IPS-20b (cell line): ENCODE data around the gene TTC33.

Experiments used
- H3K27ac ChIP-seq: one replicate; pipeline ENCODE4 v1.5.1; 2013; ENCODE audit warnings: low read length
- H3K27me3 ChIP-seq: 2 replicates; pipeline ENCODE4 v1.6.1; 2013; ENCODE audit warnings: mild to moderate bottlenecking, low read length, inconsistent platforms; ENCODE audit not compliant: insufficient read depth
- H3K36me3 ChIP-seq: 2 replicates; pipeline ENCODE4 v1.6.1; 2013; ENCODE audit warnings: low read depth, mild to moderate bottlenecking, inconsistent platforms, low read length, moderate library complexity; ENCODE audit not compliant: insufficient read depth
- H3K4me1 ChIP-seq: 2 replicates; pipeline ENCODE4 v1.6.1; 2013; ENCODE audit warnings: mild to moderate bottlenecking, control low read depth, inconsistent platforms, low read length, moderate library complexity; ENCODE audit not compliant: insufficient read depth
- H3K4me3 ChIP-seq: 2 replicates; pipeline ENCODE4 v1.5.1; 2013; ENCODE audit warnings: mild to moderate bottlenecking, low read length, inconsistent platforms
- H3K9ac ChIP-seq: 2 replicates; pipeline ENCODE4 v1.6.1; 2013; ENCODE audit warnings: low read depth, mild to moderate bottlenecking, inconsistent platforms, low read length, moderate library complexity
- H3K9me3 ChIP-seq: 2 replicates; pipeline ENCODE4 v1.6.1; 2013; ENCODE audit warnings: mild to moderate bottlenecking, low read depth, low read length, inconsistent platforms; ENCODE audit not compliant: insufficient read depth

The TTC33 gene

DNA sequence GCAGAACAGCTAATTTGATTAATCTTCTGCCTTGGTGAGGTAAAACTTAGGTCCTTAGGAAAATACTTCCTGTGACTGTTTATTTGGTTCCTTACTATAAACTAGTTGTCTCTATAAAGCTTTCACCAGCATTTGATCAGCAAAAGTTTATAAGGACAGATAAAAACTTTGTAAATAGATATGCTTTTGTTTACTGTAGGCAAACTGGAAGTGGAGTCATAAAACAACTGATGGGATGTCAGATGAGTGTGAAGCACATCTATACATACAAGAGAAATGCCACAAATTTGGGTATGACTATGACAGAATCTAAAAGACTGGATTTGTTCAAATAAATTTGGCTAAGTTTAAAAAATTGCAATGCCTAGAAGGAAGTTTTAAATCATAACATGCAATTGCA lies 70.6 kb downstream of the TTC33 start:
- H3K4me1 ChIP-seq, result peaks cover 3% of the 10 kb centered on the region; the same call in 1 of the 2 replicates
- no peak overlapping the region for H3K4me3 ChIP-seq
- no peak overlapping the region for H3K9ac ChIP-seq
- peaks cover 36% of the 10 kb centered on the region for H3K27me3 ChIP-seq
- H3K9me3 ChIP-seq, result no peaks in the 10 kb centered on the region
- H3K27ac ChIP-seq, result no peak overlapping the region
- H3K36me3 ChIP-seq, result no peaks in the 10 kb centered on the region

DNA sequence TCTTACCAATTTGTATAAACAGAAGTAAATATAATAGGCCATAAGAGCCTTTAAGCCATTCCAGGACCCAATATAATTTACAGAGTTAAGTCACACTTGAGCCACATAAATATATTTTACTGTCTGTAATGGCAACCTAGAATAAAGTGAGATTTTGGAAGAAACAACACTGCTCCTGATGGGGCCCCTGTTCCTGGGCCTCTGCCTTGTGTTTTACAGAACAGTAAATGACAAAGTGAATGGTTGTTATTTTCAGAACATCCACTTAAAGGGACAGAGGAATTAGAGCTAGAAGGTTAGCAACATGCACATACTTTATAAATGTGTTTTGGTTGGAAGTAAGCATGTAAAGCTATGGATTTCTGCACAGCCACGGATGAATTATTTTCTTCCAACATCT lies 72.5 kb downstream of the TTC33 start:
- Histone ChIP-seq H3K36me3 (no peaks in the 10 kb centered on the region), H3K27ac (no peak overlapping the region)

DNA sequence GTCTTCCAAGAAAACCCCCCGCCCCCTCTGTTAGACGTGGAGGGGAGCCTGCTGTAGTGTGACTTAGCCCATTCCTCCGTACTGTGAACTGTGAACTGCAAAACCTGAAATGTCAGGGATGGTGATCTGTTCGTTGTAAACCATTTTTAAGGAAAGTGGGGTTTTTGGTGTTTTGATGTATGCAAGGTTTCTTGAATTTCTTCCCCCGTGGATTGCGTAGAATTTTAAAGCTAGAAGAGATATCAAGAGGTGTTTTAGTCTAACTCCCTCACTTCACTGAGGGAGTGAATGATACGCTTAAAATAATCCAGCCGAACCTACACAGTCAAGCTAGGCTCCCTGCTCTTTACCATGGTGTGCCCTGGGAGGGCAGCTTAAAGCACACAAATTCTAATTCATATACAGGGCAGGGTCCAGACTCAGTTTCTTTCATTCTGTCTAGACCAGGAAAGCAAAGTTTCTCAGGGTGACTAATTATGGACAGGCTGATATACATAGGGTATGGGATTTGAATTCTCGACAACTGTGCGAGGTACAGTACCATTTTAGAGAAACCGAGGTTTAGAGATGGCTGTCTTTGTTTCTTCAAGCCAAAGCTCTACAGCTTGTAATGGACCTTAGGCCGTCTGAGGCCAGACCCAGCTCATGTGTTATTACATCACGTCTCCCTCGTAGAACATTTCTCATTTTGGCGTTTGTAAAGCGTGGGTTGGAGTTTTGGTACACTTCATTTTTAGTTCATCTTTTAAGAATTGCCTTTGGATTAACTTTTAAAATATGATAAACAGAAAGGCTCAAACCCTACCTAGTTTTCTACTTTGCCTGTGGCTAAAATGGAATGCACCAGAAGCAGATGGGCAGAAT lies 73.4 kb downstream of the TTC33 start:
- Histone ChIP-seq H3K27me3 (peaks cover 56% of the 10 kb centered on the region), H3K4me1 (peaks cover 3% of the 10 kb centered on the region; the same call in 1 of the 2 replicates), H3K4me3 (peak overlapping the region; percentile 70; the same call in 1 of the 2 replicates), H3K9ac (no peak overlapping the region), H3K27ac (no peak overlapping the region), H3K36me3 (no peaks in the 10 kb centered on the region), H3K9me3 (no peaks in the 10 kb centered on the region)

More for the DNA sequence above, 72.5 kb downstream of the TTC33 start:
- no peak overlapping the region for H3K9ac ChIP-seq
- no peak overlapping the region for H3K4me3 ChIP-seq
- H3K9me3 ChIP-seq, result no peaks in the 10 kb centered on the region
- H3K27me3 ChIP-seq, result peaks cover 49% of the 10 kb centered on the region
- H3K4me1 ChIP-seq, result peaks cover 3% of the 10 kb centered on the region; the same call in 1 of the 2 replicates

DNA sequence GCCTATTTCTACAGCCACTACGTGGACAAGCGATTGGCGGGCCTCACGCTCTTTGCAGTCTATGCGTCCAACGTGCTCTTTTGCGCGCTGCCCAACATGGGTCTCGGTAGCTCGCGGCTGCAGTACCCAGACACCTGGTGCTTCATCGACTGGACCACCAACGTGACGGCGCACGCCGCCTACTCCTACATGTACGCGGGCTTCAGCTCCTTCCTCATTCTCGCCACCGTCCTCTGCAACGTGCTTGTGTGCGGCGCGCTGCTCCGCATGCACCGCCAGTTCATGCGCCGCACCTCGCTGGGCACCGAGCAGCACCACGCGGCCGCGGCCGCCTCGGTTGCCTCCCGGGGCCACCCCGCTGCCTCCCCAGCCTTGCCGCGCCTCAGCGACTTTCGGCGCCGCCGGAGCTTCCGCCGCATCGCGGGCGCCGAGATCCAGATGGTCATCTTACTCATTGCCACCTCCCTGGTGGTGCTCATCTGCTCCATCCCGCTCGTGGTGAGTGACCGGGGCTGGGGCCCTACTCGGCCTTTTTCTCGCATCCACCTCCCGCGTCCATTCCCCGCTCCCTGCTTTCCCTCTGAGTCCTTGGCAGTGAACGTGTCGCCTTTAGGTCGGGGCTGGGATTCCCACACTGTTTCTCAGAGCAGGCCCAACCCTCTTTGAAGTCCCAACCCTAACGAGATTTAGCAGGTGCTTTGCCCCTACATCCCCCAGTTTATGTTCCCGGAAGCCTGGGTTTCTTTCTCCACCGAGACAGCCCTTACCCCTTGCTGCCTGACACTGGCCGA lies 74.2 kb downstream of the TTC33 start:
- no peaks in the 10 kb centered on the region for H3K9me3 ChIP-seq
- H3K27me3 ChIP-seq, result peaks cover 56% of the 10 kb centered on the region
- no peaks in the 10 kb centered on the region for H3K36me3 ChIP-seq
- H3K4me1 ChIP-seq, result peaks cover 8% of the 10 kb centered on the region; the same call in 1 of the 2 replicates
- H3K4me3 ChIP-seq, result peak overlapping the region; percentile 70
- H3K9ac ChIP-seq, result no peak overlapping the region
- no peak overlapping the region for H3K27ac ChIP-seq

DNA sequence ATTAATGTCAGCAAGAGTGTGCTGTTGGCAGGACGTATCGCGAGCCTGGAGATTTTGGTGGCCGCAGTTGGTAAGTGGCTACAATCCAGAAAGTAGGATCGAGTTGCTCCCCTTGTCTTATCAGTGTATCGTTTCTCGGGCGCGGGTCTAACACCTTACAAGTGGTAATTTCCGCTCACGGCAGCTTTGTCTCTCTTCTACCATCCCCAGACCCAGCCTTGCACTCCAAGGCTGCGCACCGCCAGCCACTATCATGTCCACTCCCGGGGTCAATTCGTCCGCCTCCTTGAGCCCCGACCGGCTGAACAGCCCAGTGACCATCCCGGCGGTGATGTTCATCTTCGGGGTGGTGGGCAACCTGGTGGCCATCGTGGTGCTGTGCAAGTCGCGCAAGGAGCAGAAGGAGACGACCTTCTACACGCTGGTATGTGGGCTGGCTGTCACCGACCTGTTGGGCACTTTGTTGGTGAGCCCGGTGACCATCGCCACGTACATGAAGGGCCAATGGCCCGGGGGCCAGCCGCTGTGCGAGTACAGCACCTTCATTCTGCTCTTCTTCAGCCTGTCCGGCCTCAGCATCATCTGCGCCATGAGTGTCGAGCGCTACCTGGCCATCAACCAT lies 74.9 kb downstream of the TTC33 start:
- Histone ChIP-seq H3K9ac (no peak overlapping the region), H3K4me1 (peaks cover 9% of the 10 kb centered on the region; the same call in 1 of the 2 replicates), H3K36me3 (no peaks in the 10 kb centered on the region), H3K27me3 (peaks cover 56% of the 10 kb centered on the region), H3K27ac (no peak overlapping the region), H3K9me3 (no peaks in the 10 kb centered on the region), H3K4me3 (peak overlapping the region; percentile 70)

DNA sequence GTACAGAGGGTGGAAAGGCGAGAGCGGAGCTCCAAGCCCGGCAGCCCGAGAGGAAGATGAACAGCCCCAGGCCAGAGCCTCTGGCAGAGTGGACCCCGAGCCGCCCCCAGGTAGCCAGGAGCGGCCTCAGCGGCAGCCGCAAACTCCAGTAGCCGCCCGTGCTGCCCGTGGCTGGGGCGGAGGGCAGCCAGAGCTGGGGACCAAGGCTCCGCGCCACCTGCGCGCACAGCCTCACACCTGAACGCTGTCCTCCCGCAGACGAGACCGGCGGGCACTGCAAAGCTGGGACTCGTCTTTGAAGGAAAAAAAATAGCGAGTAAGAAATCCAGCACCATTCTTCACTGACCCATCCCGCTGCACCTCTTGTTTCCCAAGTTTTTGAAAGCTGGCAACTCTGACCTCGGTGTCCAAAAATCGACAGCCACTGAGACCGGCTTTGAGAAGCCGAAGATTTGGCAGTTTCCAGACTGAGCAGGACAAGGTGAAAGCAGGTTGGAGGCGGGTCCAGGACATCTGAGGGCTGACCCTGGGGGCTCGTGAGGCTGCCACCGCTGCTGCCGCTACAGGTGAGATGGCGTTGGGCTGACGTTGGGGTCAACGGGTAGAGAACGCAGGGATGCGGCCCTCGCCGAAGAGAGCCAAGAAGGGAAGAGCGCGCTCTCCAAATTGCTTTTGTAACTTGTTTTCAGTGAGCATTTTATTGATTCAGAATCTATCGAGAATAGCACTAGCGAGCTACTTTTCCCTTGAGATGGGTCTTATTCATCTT lies 75.7 kb downstream of the TTC33 start, which contains the start of gene PTGER4:
Gene PTGER4 (plus strand): TSS at position 3 of the 769 bp plus-strand sequence. CDS start 1,079 bp downstream, outside the sequence.
- no peak within 1 kb of the TSS for H3K27ac ChIP-seq
- peaks cover 56% of the 10 kb centered on the region for H3K27me3 ChIP-seq
- H3K9ac ChIP-seq, result peak within 1 kb of the TSS; percentile 57; the same call in 1 of the 2 replicates
- H3K4me3 ChIP-seq, result peak within 1 kb of the TSS; percentile 70
- peaks cover 9% of the 10 kb centered on the region; the same call in 1 of the 2 replicates for H3K4me1 ChIP-seq
- no peaks in the 10 kb centered on the region for H3K9me3 ChIP-seq
- no peaks in the 10 kb centered on the region for H3K36me3 ChIP-seq

DNA sequence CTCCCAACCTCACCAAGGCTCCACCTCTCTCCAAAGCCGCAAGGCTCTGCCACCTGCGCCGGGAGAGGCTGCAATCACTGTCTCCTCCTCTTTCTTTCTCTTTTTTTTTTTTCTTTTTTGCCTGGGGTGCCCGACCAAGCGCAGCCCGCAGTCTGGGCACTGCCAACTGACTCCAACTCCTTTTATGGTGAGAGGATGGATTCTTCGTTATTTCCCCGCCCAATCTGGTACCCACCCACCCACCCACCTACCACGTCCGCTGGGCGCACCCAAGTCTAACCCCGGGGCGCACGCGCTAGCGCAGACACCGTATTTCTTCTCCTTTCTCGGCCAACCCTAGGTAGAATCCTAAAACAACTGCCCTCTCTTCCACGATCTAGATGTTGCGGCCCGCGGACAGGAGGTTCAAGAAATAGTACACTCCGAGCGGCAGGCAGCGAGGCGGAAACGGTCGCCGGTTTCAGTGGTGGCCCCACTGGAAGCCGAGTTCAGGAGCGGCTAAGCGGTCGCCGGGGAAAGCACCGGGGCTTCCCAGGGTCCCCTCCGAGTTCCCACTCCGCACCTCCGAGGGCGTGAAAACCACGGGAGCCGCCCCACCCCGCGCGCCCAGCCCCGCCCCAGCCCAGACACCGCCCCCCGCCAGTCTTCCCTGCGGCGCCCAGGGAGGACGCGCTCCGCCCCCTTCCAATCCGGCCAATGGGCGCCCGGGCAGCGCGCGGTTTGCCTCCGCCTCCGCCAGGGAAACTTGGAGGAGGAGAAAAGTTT lies 76.4 kb downstream of the TTC33 start:
- H3K4me1 ChIP-seq, result peaks cover 9% of the 10 kb centered on the region; the same call in 1 of the 2 replicates
- H3K9me3 ChIP-seq, result no peaks in the 10 kb centered on the region
- H3K4me3 ChIP-seq, result peak overlapping the region; percentile 70
- peaks cover 56% of the 10 kb centered on the region for H3K27me3 ChIP-seq
- H3K27ac ChIP-seq, result no peak overlapping the region
- no peaks in the 10 kb centered on the region for H3K36me3 ChIP-seq
- H3K9ac ChIP-seq, result peak overlapping the region; percentile 57; the same call in 1 of the 2 replicates

DNA sequence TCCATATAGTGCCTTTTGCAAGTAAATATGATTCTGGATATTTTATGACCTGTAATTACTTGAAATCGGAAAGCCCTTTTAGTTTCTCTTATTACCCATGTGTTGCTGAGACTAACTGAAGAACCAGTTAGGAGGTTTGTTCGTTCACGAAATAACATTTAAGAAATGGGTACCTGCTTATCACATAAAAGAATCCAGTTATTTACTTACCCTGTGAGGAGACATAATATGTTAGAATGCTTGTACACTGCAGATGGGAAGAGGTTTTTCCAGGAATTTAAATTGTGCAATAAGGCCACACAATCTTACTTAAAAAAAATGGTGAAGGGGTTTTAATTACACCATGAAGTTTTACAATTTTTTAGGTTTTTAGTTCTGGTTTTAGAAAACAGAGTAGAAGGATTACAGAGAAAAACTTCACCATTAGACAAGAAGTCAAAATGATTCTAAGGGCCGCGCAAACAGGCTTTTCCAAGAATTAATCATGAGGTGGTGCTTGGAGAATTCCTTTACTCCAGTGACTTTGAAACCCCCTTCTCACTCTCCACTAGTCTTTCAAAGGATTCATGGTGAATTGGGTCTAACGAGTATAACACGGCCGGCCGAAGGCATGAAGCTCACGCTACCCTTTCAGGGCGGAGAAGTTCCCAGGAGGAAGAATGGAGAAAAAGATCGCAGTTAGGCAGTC lies 77.2 kb downstream of the TTC33 start:
- Histone ChIP-seq H3K4me1 (peaks cover 9% of the 10 kb centered on the region; the same call in 1 of the 2 replicates), H3K36me3 (no peaks in the 10 kb centered on the region), H3K9ac (peak overlapping the region; percentile 53; the same call in 1 of the 2 replicates), H3K4me3 (peak overlapping the region; percentile 70), H3K9me3 (no peaks in the 10 kb centered on the region), H3K27me3 (peaks cover 54% of the 10 kb centered on the region), H3K27ac (no peak overlapping the region)

DNA sequence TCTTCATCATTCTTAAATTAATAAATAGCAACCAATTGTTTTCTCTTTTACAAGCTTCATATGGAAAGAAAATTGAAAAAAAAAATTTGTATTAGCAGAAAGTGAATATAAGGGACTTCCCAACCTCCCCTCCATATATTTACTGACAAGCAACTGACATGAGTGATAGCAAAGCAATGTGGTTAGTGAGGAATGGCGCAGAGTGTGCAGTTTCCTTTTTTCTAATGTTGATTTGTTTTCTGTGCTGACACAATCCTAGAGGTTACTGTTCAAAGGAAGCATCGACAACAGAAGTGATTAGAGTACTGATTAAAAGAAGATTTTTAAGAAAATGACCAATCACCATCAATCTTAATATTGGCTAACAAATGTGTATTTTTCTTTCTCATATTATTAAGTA lies 77.7 kb downstream of the TTC33 start:
- no peak overlapping the region for H3K27ac ChIP-seq
- no peak overlapping the region for H3K4me3 ChIP-seq
- no peak overlapping the region for H3K9ac ChIP-seq

DNA sequence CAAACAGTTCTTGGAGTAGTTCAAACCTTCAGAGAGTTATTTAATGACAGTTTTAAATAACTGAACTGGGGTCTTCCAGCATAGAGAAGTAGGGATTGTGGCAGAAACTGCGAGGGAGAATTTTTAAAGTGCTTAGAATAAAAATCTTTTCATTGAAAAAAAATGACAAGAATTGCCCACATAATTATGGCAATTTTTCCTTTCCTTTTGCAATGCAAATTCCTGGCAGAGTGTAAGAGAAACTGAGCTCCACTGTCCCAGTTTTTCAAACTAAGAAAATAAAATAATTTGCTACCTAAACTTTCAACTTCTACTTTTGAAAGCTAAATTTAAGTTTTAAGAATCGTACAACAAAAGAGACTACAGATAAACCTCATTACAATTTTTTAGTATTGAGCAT lies 78.3 kb downstream of the TTC33 start:
- no peak overlapping the region for H3K27ac ChIP-seq
- H3K27me3 ChIP-seq, result peaks cover 42% of the 10 kb centered on the region
- peaks cover 9% of the 10 kb centered on the region; the same call in 1 of the 2 replicates for H3K4me1 ChIP-seq
- no peaks in the 10 kb centered on the region for H3K9me3 ChIP-seq
- no peak overlapping the region for H3K4me3 ChIP-seq
- no peak overlapping the region for H3K9ac ChIP-seq
- H3K36me3 ChIP-seq, result no peaks in the 10 kb centered on the region

More for the DNA sequence above, 77.7 kb downstream of the TTC33 start:
- no peaks in the 10 kb centered on the region for H3K36me3 ChIP-seq
- H3K27me3 ChIP-seq, result peaks cover 48% of the 10 kb centered on the region
- H3K4me1 ChIP-seq, result peaks cover 9% of the 10 kb centered on the region; the same call in 1 of the 2 replicates
- no peaks in the 10 kb centered on the region for H3K9me3 ChIP-seq
